SHP77 treated with DMSO at 0.1 percent for 48 hours (cell line): Measurements from ENCODE around the gene DMWD.
A peak's percentile ranks its signal among the peaks of the same experiment; 100 is the strongest.

Experiments used
- DNase-seq: peaks from one replicate; lab custom pipeline; 2025; lab: John Stamatoyannopoulos, UW

Gene DMWD

GRCh38 chr19:45786533-45786894, 6.1 kb downstream of the DMWD start:
- DNase-seq: no peak

DNA sequence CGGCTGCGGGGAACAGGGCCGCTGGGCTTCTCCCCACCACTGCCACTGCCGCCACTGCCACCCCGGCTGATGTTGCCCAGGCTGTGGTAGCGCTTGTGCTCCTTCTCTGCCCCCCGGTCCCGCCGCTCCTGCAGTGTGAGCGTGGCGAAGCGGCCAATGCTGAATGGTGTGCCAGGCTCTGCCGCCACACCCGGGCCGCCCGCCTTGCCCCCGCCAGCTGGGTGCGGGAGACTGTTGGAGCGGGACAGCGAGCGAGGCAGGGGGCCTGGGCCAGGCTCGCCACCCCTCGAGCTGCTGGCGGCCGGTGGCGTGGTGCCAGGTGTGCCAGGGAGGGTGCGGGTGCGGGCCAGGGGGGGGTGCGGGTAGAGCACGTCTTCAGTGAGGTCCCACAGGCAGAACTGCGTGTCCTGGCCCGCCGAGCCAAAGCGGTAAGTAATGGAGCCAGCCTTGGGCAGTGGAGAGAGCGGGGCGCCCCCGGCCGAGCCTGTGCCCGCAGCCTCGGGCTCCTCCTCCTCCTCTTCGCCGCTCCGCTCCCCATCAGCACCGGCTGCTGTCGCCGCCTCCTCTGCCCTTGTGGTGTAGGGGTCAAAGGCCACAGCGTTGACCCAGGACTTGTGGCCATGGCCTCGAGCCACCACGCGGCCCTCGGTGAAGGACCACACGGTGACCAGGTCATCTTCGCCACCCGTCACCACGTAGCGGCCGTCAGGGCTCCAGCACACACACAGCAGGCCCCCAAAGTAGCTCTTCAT, 6.7 kb downstream of the DMWD start:
- no peak for DNase-seq

- DNase-seq: no peak
These were observed 7.5 kb downstream of the DMWD start for GRCh38 chr19:45785097-45785496.

GRCh38 chr19:45784096-45784495, 8.5 kb downstream of the DMWD start:
- DNase-seq: no peak

DNA sequence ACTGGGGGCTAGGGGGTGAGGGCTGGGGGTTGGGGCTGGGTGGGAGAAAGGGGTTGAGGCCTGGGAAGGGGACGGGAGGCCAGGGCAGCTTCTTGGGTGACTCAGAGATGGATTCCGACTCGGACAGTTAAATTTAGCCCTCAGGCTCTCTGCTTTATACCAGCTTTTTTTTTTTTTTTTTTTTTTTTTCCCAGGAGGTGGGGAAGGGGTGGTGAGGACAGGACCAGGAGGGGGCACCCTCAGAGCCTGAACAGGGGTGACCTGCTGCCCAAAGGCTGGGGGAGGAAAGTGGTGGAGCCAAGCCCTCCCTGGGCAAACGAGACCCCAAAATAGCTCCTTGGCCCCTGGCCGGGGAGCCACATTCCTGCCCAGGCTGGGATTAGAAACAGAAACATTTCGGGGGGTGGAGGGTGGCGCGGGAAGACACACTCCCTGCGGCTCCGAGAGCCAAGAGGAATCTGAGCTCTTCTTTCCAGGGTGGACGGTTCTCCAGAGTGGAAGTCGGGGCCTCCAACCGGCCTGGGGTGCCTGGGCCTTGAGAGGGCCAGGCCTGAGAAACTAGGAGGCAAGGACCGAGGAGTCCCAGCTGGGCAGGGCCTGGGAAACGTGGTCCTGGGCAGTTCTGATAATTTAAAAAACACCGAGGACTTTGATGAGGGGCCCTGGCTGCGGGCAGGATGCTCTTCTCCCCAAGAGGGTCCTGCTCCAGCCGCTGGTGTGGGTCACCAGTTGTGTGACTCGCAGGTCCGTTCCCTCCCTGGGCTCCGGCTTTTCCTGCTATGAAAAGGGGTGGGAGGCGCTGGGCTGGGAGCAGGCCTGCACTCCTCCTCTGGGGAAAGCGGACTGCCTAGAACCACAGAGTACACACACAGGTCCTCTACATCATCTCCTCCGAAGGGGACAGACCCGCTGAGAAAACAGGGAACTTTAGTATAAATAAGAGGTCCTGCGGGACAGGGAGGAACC, 9.5 kb downstream of the DMWD start:
- no peak for DNase-seq

- no peak for DNase-seq
These were observed 10.4 kb downstream of the DMWD start, which contains the start of gene DMPK for GRCh38 chr19:45782162-45782691. DMPK (minus strand) TSS chr19:45782490; CDS start chr19:45782352, 138 bp downstream.

GRCh38 chr19:45781214-45782161, 11.2 kb downstream of the DMWD start:
- DNase-seq: peak; percentile 71

DNA sequence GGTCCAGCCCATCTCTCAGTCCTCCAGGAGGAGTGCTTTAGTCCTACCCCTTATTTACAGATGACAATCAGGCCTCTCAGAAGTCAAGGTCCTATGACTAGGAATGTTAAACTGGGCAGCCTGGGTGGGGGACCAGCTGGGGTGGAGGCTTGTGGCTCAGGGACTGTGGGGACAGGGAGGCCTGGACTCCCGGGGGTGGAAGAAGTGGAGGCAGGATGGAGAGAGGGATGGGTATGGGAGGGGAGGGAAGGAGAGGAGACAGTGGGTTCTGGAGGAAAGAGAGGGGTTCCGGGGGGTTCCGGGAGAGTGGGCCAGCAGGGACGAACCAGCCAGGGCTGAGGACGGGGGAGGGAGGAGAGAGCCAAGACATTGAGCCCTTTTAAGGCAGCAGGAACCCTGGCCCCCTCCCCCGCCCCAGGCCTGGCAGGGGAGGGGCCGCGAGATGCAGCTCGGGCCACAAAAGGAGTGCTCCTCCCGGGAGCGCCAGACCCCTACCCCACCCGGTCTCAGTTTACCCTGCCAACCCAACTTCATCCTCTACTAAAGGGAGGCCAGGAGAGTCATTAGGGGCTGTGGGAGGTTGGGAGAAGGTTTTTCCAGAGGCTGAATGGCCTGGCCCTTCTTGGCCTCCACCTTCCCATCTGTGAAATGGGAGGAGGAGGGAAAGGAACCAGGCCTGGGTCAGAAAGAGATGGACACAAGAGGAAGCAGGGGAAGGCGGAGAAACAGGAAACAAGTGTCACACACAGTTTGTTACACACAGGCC, 12.0 kb downstream of the DMWD start:
- DNase-seq: no peak

DNA sequence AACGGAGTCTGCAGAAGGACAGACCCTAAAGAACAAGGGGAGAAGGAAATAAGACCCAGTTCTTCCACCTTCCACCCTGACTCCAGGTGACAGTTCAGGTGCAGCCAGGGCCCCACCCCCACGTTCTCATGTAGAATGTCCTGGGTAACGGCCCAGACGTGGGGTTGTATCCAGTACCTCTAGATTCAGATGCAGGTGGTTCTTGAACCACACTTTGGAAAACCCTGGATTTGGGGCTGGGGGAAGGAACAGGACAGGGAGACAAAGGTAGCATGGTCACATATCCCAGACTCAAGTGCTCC, 12.5 kb downstream of the DMWD start:
- no peak for DNase-seq

DNA sequence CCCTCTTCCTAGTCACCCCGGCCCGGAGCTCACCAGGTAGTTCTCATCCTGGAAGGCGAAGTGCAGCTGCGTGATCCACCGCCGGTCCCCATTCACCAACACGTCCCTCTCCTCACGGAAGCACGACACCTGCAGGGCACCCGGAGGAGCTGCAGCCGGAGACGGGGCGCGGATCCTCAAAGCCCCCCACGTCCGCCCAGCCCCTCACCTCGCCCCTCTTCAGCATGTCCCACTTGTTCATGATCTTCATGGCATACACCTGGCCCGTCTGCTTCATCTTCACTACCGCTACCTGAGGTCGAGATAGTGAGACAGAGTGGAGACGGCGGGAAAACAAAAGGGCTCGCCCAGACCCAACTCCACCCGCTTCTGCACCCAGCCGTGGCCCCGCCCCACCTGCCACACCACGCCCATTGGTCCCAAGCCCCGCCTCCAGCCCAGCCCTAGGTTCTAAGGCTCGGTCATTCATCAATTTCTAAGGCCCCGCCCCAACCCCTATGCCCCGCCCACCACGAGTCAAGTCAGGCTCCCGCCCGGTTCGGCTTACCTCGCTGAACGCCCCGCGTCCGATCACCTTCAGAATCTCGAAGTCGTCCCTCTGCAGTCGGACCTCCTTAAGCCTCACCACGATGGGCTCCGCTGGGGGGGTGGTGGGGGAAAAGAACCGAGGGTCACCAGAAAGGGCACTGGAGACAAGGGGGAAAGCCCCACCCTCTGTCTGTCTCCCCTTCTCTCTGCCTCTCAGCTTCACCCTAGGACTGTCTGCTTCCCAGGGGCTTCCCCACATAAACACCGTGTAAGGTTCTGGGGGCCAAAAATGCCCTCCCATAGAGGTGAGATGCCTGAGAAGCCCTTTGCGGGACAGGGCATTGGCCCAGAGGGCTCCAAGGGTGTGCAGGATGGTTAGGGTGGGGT, 13.2 kb downstream of the DMWD start:
- DNase-seq: no peak

- DNase-seq: no peak
These were observed 14.5 kb downstream of the DMWD start for GRCh38 chr19:45778010-45778661.

DNA sequence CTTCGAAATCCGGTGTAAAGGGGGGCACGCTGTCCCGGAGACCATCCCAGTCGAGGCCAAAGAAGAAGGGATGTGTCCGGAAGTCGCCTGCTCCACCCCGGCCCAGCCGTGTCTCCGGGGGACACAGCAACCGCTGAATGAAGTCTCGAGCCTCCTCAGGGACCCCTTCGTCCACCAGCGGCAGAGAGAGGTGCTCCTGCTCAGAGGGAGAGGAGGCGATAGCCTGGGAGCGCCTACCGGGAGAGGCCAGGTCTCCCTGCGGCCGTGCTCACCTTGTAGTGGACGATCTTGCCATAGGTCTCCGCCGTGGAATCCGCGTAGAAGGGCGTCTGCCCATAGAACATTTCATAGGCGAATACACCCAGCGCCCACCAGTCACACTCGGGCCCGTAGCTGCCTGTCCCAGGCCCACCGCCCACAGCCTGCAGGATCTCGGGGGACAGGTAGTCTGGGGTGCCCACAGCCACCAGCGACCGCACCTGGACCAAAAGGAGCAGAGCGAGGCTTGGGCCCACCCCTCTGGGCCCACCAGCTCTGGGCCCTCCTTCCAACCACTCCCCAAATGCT, 15.2 kb downstream of the DMWD start:
- no peak for DNase-seq

GRCh38 chr19:45774765-45775164, 17.9 kb downstream of the DMWD start:
- no peak for DNase-seq

DNA sequence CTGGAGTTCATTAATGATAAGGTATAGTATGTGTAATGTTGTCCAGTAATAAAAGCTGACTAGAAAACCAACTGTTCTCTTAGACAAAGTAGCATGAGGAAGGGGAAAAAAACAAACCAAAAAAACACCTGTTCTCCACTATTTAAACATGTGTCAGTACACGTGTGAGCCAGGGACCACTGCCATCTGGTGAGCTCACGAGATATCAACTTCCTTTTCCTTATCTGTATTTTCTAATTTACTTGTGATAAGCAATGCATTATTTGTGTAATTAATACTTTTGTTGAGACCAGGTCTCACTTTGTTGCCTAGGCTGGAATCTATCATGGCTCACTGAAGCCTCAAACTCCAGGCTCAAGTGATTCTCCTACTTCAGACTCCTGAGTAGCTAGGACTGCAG, 19.3 kb downstream of the DMWD start:
- DNase-seq: no peak

- DNase-seq: no peak
These were observed 19.7 kb downstream of the DMWD start for GRCh38 chr19:45772912-45773311.

DNA sequence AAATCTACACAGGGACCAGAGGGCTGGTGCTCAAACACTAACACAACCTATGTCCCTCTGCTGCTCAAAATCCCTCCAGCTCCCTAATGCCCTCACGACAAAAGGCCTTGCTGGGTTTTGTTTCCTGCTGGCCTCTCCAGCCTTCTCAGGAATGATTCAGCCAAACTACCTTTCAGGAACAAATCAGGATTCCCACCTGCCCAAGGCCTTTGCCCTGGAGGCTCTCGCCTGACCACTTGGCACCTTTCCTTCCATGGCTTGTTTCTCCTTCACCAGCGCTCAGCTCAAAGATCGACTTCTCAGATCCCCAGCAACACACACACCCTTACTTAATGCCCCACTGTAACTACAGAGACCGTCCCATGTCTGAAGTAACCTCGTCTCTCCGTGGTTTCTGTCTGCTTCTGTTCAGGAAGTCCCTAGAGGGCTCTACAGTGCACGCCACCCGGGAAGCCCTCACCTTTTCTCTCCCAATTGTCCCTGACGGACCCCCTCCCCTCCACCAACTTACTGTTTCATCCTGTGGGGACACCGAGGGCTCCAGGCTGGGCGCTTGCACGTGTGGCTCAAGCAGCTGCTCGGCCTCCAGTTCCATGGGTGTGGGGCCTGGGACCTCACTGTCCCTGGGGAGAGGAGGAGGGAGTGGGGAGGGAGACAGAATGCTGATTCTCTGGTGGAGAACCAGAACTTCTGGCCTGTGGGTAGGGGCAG, 20.4 kb downstream of the DMWD start:
- DNase-seq: no peak

DNA sequence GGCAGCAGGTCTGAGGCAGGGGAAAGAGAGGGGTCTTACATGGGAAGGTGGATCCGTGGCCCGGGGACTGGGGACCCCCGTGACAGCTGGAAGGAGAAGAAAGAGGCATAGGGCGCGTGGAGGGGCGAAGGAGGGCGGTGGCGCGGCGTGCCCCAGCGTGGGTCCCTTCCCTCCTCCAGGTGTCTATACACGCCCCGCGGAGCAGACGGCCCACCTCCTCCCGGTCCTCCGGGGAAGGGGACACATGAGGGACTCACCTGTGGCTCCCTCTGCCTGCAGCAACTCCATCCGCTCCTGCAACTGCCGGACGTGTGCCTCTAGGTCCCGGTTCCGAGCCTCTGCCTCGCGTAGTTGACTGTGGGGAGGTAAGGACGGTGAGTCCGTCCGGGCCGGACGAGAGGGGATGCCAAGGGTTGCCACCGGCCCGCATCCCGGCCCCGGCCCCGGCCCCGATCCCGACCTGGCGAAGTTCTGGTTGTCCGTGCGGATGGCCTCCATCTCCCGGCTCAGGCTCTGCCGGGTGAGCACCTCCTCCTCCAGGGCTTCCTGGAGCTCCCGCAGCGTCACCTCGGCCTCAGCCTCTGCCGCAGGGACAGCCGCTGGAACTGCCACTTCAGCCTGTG, 21.2 kb downstream of the DMWD start:
- no peak for DNase-seq
